HG02759 (cell line): ENCODE measurements around the gene PRKCE.
"Not testable (repeated sequence)": the region's sequence is repeated elsewhere in the genome, so short reads cannot be mapped to it uniquely, and the experiment has no call there.

Experiments used
- ATAC-seq: cut with Tn5 transposase; IDR thresholded peaks from one replicate; pipeline ENCODE4 v1.9.1; 2021; ENCODE audit warnings: mild to moderate bottlenecking, moderate library complexity; ENCODE audit not compliant: unreplicated experiment

Gene PRKCE

GRCh38 chr2:46198164-46198883 is 546.8 kb downstream of the PRKCE start:
- no peak for ATAC-seq

- ATAC-seq: no peak
Measured at GRCh38 chr2:46198966-46199365, 547.5 kb downstream of the PRKCE start.

- ATAC-seq: no peak
Measured at GRCh38 chr2:46200100-46200690, 548.7 kb downstream of the PRKCE start.

DNA sequence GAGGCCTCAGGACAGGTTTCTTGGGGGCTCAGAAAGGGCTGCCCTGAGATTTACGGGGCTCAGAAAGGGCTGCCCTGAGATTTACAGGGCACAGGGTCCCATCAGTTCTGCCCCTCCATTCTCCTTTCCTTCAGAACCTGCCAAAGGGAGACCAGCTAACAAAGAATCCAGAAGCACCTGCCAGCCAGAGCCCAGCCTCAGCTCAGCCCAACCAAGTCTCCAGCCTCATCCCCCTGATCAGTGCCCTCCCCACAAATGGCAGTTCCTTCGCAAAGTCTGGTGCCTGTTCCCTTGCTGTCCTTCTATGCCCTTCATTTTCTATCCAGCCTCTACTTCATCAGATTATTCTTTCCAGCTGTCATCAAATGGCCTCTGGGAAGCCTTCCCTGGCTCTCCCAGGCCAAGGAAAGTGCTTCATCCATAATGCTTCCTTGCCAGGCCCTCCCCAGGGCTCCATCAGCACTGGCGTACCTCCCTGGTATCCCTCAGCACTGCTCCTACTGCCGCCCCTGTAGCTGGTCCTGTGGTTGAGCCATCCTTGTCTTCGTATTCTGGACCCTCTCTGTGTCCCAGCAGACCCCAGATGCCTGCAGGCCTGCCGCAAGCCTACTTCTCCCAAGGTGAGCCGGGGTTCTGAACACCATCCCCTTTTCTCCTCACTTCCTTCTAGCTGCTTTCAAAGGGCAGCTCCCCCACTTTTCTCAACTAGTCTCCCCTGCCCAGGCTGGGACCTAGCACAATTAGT is 549.6 kb downstream of the PRKCE start:
- no peak for ATAC-seq

DNA sequence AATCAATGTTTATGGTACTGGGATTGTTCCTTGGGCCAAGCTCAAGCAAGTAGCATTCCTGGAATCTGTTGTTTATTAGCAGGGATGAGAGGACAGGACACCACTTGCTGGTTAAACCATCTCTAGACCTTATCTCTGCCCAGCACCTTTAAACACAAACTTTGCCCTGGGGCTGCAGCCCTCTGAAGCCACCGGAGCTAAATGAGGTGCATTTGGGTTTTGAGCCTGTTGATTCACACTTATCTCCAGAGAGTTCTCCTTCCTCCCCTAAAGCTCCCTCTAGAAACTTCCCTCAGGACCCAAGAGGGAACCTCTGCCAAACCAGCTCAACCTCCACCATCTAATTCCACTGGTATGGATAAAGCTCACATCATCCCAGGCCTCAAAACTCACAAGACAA is 551.0 kb downstream of the PRKCE start:
- no peak for ATAC-seq

DNA sequence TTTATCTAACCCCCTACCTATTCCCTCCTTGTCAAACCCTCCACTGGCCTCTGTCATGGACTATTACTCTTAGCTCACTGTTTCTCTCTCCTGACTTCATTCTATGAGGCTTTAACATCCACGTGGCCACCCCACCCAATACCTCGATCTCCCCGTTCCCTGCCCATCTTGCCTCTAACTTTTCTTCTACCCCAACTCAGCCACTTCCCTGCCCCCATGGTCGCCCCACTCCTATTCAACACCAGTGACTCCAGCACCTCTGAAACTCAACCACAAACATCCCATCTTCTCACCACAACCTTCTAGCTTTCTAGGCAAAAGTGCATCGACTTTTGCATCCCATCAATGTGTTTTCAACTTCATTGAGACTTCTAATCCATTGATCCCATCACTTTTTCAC is 551.5 kb downstream of the PRKCE start:
- ATAC-seq: no peak

DNA sequence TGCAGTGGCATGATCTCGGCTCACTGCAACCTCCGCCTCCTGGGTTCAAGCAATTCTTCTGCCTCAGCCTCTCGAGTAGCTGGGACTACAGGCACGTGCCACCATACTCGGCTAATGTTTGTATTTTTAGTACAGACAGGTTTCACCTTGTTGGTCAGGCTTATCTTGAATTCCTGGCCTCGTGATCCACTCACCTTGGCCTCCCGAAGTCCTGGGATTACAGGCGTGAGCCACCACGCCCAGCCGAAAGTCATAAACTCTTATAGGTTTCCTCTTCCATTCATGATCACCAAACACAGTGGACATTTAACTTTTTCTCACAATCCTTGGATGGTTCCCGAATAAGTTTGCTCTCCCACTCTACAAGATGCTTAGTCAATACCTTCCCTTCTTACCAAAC is 552.2 kb downstream of the PRKCE start:
- not testable (repeated sequence) for ATAC-seq

DNA sequence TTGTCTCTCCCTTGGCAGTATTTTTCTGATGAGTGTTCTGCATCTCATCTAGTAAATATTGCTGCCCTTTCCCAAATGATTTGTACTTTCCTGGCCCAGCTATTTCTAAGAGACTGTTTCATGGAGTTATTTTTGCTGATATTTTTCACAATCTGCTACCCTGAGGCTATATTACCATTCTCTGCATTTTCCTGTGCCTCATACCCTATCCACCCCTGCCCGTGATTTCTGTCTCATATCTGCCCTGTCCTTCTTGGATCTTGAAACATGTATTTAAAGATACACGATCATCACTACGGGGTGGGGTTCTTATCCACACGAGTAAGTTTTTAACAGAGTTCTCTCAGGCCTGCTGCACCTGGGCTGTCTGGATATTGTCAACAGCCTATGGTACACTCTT is 556.1 kb downstream of the PRKCE start:
- no peak for ATAC-seq

DNA sequence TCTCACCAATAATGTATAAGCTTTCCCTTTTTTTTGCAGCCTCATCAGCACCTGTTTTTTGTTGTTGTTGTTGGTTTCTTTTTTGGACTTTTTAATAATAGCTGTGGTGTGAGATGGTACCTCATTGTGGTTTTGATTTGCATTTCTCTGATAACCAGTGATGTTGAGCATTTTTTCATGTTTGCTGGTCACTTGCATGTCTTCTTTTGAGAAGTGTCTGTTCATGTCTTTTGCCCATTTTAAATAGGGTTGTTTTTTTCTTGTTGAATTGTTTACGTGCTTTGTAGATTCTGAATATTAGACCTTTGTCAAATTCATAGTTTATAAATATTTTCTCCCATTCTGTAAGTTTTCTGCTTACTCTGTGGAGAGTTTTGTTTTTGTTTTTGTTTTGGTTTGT is 557.3 kb downstream of the PRKCE start:
- no peak for ATAC-seq

DNA sequence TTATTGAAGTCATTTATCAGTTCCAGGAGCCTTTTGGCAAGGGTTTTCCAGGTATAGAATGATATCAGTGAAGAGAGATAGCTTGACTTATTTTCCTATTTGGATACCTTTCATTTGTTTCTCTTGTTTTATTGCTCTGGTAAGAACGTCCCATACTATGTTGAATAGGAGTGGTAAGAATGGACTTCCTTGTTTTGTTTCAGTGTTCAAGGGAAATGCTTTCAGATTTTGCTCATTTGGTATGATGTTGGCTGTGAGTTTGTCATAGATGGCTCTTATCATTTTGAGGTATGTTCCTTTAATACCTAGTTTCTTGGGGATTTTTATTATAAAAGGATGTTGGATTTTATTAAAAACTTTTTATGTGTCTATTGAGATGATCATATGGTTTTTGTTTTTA is 558.6 kb downstream of the PRKCE start:
- ATAC-seq: no peak

- no peak for ATAC-seq
Measured at GRCh38 chr2:46211461-46211860, 560.0 kb downstream of the PRKCE start.

DNA sequence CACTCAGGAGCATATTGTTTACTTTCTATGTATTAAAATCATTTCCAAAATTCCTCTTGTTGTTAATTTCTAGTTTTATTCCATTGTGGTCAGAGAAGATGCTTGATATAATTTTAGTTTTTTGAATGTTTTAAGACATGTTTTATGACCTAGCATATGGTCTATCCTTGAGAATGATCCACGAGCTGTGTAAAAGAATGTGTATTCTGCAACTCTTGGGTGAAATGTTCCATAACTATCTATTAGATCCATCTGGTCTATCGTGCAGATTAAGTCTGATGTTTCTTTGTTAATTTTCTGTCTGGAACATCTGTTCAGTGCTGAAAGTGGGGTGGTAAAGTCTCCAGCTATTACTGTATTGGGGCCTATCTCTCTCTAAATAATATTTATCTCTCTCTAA is 562.4 kb downstream of the PRKCE start:
- ATAC-seq: no peak

- ATAC-seq: no peak
Measured at GRCh38 chr2:46216213-46216612, 564.7 kb downstream of the PRKCE start.

DNA sequence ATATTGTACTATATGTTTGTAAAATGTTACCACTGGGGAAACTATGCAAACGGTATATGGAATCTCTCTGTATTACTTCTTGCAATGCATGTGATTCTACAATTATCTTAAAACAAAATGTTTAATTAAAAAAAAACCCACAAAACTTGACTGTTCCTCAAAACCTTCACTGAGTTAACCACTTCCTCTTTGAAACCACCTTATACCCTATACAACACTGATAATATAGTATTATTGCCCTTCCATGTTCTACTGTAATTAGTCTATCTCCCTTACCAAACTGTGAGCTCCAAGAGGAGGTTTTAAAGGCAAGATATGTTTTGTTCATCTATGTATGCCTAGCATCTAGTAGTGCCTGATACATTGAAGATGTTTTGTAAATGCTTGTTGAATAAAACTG is 572.0 kb downstream of the PRKCE start:
- ATAC-seq: not testable (repeated sequence)

GRCh38 chr2:46225150-46225625 is 573.7 kb downstream of the PRKCE start:
- no peak for ATAC-seq

DNA sequence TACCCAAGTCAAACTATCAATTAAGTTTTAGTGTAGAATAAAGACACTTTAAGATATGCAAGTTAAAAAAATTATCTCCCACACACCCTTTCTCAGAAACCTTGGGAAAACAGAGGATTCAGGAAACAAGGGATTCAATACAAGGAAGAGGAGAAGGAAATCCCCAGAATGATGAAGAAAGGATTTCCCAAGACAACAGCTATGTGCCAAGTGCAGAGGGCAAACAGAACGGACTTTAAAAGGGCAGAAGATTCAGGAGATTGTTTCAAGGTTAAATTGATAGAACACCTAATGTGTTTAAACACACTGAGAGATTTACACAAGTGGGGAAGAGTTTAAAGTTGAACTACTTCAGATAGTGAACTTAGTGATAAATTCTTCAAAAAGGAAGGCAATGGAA is 574.3 kb downstream of the PRKCE start:
- no peak for ATAC-seq

DNA sequence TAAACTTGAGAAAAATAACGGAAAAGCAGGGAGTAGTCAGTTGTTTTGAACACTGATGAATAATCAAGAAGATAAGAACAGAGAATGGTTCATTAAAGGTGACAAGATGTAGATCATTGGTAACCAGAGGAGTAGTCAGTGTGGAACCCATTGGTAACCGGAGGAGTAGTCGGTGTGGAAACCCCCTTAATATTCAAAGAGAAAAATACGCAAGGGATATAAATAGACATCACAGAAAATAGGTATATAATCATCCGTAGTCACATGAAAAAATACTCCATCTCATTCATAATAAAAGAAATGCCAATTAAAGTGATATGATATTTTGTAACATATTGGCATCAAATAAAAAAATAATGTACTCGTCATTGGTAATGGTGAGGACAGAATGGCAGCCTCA is 575.1 kb downstream of the PRKCE start:
- ATAC-seq: no peak

- no peak for ATAC-seq
Measured at GRCh38 chr2:46227022-46227421, 575.5 kb downstream of the PRKCE start.

DNA sequence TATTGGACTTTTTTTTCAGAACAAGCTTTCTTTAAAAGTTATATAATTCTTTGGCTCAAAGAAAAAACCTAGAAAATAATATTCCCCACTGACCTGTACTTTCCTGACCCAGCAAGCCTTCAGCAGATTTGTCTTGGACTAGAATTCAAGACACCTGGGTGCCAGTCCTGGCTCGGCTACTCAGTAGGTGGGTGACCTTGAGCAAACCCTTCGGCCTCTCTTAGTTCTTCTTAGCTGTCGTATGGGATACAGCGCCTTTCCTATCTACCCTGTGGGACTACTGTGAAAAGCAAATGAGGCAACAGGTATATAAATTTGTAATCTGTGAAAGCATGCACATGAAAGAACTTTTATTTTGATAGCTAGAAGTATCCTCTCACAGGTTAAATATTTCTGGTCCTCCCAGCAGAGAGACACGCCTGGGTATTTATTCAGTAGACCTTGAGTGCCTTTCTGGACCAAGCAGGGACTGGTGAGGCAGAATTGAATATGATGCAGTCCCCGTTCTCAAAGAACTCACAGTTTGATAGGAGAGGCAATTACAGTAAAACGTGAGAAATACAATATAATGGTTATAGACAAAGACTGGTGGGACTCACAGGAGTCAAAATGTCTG is 576.3 kb downstream of the PRKCE start:
- ATAC-seq: no peak

DNA sequence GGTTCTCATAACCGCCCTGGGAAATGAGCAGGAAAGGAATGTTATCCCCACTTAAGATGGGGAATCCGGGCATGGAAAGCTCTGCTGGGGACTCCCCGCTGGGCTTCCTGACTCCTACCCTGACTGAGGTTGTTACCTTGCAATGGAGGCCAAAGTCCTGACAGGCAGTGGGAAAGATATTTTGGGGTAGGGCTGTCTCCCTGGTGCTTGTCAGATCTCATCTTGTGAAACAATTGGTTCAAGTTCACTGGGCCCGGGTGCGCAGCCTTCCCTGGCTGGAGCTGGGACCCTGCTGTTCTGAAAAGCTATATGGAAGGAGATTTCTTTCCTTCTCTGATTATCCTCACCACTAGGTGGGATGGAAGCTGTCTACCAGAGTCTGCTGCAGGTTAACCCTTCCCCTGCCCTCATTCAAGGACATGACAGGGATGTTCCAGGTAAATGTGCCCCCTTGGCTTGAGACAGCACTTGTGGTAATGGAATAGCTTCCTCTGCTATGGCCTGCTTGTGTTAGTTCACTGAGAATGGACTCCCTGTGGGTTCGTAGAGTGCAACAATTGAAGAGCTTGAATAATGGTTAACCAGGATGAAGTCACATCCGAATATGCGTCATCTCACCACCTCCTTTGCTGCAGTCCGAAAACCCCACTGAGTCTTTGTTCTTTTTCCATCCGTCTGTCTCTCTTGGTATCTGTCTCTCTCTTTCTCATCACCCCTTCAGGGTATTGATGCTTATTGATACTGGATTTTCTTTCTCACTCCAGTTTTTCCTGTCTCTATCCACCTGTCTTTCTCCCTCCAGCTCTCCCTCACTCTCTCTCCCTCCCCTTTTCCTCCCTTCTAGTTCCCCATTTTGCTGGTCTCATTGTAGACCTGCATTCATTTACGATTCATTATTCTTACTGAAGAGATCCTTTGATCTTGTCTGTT is 577.9 kb downstream of the PRKCE start:
- peak; percentile 72 for ATAC-seq
